Ishikawa (cell line): ENCODE measurements around the gene AFG3L2.

Source experiments
- CEBPB ChIP-seq: IDR thresholded peaks from 2 replicates; pipeline ENCODE4 v1.6.1; 2012
- CREB1 ChIP-seq: IDR thresholded peaks from 2 replicates; pipeline ENCODE4 v1.6.1; 2012; ENCODE audit warnings: low read depth
- MAX ChIP-seq: IDR thresholded peaks from 2 replicates; pipeline ENCODE4 v1.6.1; 2012
- NFIC ChIP-seq: IDR thresholded peaks from 2 replicates; pipeline ENCODE4 v1.6.1; 2012
- RAD21 ChIP-seq: IDR thresholded peaks from 2 replicates; pipeline ENCODE4 v1.6.1; 2012; ENCODE audit warnings: low read depth
- REST ChIP-seq: IDR thresholded peaks from 2 replicates; pipeline ENCODE4 v1.6.1; 2012; ENCODE audit warnings: low read depth, mild to moderate bottlenecking
- YY1 ChIP-seq: IDR thresholded peaks from 2 replicates; pipeline ENCODE4 v1.6.1; 2012; ENCODE audit warnings: low read depth

- no peak for TF ChIP-seq NFIC
- no peak for TF ChIP-seq REST
- no peak for TF ChIP-seq RAD21
- TF ChIP-seq CEBPB = no peak
- TF ChIP-seq YY1 = no peak
- no peak; the same call in 1 of the 2 replicates for TF ChIP-seq MAX
- no peak for TF ChIP-seq CREB1
These were observed 89.8 kb downstream of the AFG3L2 start for GRCh38 chr18:12287131-12287681.
